Bronchial epithelial cell (primary cell): ENCODE data around the gene IMPG1. TPM values are rescaled to one million over a fixed set of nuclear protein-coding genes. Genes with fewer than 3 reads are reported as not detected.

ENCODE experiments used
- DNase-seq: peaks from one replicate; pipeline ENCODE4 v3.0.0-alpha.2; 2010; ENCODE audit warnings: low read depth
- FAIRE-seq: peaks from 2 replicates; lab custom pipeline; 2011; peaks lifted over from hg19 to GRCh38; lab: Jason Lieb, UNC
- H3K27me3 ChIP-seq: 2 replicates; pipeline ENCODE4 v1.5.1; 2011; ENCODE audit warnings: low read length; ENCODE audit not compliant: control insufficient read depth, insufficient read depth
- H3K36me3 ChIP-seq: 2 replicates; pipeline ENCODE4 v1.5.1; 2011; ENCODE audit warnings: low read length; ENCODE audit not compliant: control insufficient read depth, insufficient read depth
- H3K4me3 ChIP-seq: 2 replicates; pipeline ENCODE4 v1.5.1; 2011; ENCODE audit warnings: mild to moderate bottlenecking, low read depth, low read length, control low read depth
- CTCF ChIP-seq: IDR thresholded peaks from 2 replicates; pipeline ENCODE4 v1.5.1; 2011; ENCODE audit warnings: mild to moderate bottlenecking, moderate library complexity, low read length, control low read depth, inconsistent platforms; ENCODE audit not compliant: insufficient read depth, severe bottlenecking
- total RNA-seq: library from RNA; depleted of rRNA; stranded (reverse); fragments of >200 nt; gene quantifications from 2 replicates; pipeline ENCODE4 v1.2.1, GENCODE V29; 2014

The IMPG1 gene
- total RNA-seq, 1 donor from 2014 or later: not detected

- TF ChIP-seq CTCF: no peak
Observed at GRCh38 chr6:75884822-75885221, 187.6 kb downstream of the IMPG1 start.

GRCh38 chr6:75882734-75883133 lies 189.7 kb downstream of the IMPG1 start:
- no peaks in the 10 kb centered on the region for H3K36me3 ChIP-seq
- DNase-seq (peak; percentile 78), FAIRE-seq (no peak)
- no peaks in the 10 kb centered on the region for H3K27me3 ChIP-seq
- H3K4me3 ChIP-seq: no peak overlapping the region
- TF ChIP-seq CTCF: no peak

More at GRCh38 chr6:75884822-75885221, 187.6 kb downstream of the IMPG1 start:
- Histone ChIP-seq H3K27me3 (no peaks in the 10 kb centered on the region), H3K4me3 (no peak overlapping the region), H3K36me3 (no peaks in the 10 kb centered on the region)
- DNase-seq (no peak), FAIRE-seq (no peak)

- FAIRE-seq: no peak
- H3K4me3 ChIP-seq: no peak overlapping the region
Observed at GRCh38 chr6:75880305-75880704, 192.2 kb downstream of the IMPG1 start.

GRCh38 chr6:75876152-75876551 lies 196.3 kb downstream of the IMPG1 start:
- Histone ChIP-seq H3K27me3 (no peaks in the 10 kb centered on the region), H3K36me3 (peaks cover 5% of the 10 kb centered on the region), H3K4me3 (no peak overlapping the region)
- no peak for TF ChIP-seq CTCF
- FAIRE-seq: no peak
- DNase-seq: no peak

More at GRCh38 chr6:75880305-75880704, 192.2 kb downstream of the IMPG1 start:
- H3K27me3 ChIP-seq: no peaks in the 10 kb centered on the region
- DNase-seq: no peak
- H3K36me3 ChIP-seq: peaks cover 2% of the 10 kb centered on the region
- TF ChIP-seq CTCF: no peak

GRCh38 chr6:75874224-75874623 lies 198.2 kb downstream of the IMPG1 start:
- TF ChIP-seq CTCF: no peak
- H3K4me3 ChIP-seq: no peak overlapping the region
- no peak for FAIRE-seq
- DNase-seq: no peak
- H3K27me3 ChIP-seq: no peaks in the 10 kb centered on the region
- peaks cover 5% of the 10 kb centered on the region for H3K36me3 ChIP-seq
